ENCODE results near the gene FER.
"Not testable (repeated sequence)": the region's sequence is repeated elsewhere in the genome, so short reads cannot be mapped to it uniquely, and the experiment has no call there.

- not testable (repeated sequence) for TF ChIP-seq CTCF (IDR thresholded peaks at IDR 0.05); REST (IDR thresholded peaks at IDR 0.05; ENCODE audit: insufficient read depth in 1 of 2, low read depth in 2 of 2, low read length in 1 of 2); SIN3A (IDR thresholded peaks at IDR 0.05; ENCODE audit: borderline replicate concordance, insufficient read depth, low read depth, low read length); TCF7L2 (IDR thresholded peaks at IDR 0.05; ENCODE audit: low read depth, low read length); POLR2AphosphoS5 (IDR thresholded peaks at IDR 0.05; ENCODE audit: low read depth, low read length)
These were observed 245.7 kb downstream of the FER start for GRCh38 chr5:108993440-108993839.

Measured in Panc1 (cell line).